Left hindlimb (tissue), 1 donor: ENCODE measurements around the gene AMBRA1.
"Not testable (repeated sequence)": the region's sequence is repeated elsewhere in the genome, so short reads cannot be mapped to it uniquely, and the experiment has no call there.

Experiments used
- DNase-seq: peaks from one replicate; pipeline ENCODE4 v3.0.0-alpha.2; 2018

The AMBRA1 gene

DNA sequence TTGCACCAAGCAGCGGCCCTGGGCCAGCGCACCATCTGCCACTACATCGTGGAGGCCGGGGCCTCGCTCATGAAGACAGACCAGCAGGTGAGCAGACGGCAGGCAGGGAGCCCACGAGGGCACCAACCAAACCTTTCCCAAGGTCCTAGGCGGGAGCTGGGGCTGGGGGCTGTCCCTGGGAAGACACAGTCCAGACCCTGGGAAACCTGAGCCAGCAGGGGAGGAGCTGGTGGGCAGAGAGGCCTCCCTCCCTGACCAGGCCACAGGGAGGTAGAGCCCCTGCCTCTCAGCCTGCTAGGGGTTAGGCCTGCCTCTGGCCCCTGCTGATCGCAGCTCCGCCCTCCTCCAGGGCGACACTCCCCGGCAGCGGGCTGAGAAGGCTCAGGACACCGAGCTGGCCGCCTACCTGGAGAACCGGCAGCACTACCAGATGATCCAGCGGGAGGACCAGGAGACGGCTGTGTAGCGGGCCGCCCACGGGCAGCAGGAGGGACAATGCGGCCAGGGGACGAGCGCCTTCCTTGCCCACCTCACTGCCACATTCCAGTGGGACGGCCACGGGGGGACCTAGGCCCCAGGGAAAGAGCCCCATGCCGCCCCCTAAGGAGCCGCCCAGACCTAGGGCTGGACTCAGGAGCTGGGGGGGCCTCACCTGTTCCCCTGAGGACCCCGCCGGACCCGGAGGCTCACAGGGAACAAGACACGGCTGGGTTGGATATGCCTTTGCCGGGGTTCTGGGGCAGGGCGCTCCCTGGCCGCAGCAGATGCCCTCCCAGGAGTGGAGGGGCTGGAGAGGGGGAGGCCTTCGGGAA is 214.1 kb downstream of the AMBRA1 start:
- not testable (repeated sequence) for DNase-seq

- peak; percentile 27 for DNase-seq
Measured at GRCh38 chr11:46378811-46379481, 214.9 kb downstream of the AMBRA1 start.

GRCh38 chr11:46378296-46378695 is 215.5 kb downstream of the AMBRA1 start:
- DNase-seq, result no peak

GRCh38 chr11:46377831-46378230 is 216.0 kb downstream of the AMBRA1 start:
- DNase-seq, result no peak

- no peak for DNase-seq
Measured at GRCh38 chr11:46377290-46377689, 216.5 kb downstream of the AMBRA1 start.

DNA sequence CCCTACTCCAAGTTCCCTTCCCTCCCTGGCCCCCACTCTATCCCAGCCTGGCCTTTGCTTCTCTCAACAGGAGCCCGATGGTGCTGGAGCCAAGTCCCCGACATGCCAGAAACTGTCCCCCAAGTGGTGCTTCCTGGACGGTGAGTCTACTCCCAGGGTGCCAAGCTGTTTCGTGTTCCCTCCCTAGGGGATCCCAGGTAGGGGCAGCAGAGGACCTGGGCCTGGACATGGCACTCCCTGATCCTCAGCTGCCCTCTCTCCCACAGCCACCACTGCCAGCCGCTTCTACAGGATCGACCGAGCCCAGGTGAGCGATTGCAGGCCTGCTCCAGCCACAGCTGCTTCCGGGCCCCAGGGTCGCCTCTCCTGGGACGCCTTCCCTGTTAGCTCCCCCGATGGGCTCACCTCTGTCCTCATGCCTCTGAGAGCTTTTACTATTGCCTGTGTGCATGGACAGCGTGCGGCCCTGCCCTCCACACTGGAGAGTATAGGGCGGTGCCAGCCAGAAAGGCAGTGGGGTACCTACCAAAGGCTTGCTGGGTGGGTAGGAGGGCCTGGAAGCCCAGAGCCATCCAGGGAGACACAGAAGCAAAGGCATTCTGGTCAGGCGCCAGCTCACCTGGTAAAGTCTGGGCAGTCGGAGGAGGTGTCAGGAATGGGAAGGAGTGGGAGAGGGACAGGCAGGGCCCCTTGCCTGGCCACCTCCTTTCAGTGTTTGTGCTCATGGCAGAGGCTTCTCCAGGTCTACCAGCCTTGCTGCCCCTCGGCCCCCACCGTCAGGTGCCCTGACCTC is 217.4 kb downstream of the AMBRA1 start:
- DNase-seq, result no peak

DNA sequence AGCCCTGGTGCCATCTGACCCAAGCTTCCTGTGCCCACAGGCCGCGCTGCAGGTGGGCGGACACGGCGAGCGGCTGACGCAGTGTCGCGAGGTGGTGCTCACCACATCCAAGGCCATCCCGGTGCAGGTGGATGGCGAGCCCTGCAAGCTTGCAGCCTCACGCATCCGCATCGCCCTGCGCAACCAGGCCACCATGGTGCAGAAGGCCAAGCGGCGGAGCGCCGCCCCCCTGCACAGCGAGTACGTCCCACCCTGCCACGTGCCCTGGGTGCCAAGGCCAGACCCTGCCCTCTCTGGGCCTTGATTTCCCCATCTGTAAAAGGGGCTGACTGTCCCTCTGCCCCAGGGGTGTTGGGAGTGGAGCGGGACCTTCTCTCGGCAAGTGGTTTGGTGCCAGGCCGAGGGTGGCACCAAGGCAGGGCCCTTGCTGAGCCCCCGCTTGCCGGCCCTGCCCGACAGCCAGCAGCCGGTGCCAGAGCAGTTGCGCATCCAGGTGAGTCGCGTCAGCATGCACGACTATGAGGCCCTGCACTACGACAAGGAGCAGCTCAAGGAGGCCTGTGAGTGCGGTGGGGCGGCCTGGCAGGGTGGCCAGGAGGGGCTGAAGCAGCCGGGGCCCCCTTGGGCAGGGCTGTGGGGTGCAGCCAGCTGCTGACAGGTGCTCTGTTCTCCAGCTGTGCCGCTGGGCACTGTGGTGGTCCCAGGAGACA is 218.3 kb downstream of the AMBRA1 start:
- no peak for DNase-seq

DNA sequence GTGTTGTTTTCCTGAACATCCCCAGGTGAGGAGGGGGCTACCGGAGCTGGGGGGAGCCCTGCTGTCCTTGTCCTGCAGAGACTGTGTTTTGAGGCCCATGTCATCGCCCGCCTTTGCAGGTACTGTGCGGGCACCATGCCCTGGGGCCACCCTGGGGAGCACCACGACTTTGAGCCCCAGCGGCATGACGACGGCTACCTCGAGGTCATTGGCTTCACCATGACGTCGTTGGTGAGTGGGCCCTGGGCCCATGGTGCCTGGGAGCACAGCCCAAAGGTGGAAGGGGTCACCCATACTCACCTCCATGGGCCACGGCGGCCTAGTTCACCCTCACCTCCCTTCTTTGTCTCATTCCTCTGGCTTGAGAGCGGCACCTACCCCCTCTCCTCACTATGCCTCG is 219.0 kb downstream of the AMBRA1 start:
- no peak for DNase-seq

- DNase-seq, result no peak
Measured at GRCh38 chr11:46373787-46374740, 219.8 kb downstream of the AMBRA1 start.

- not testable (repeated sequence) for DNase-seq
Measured at GRCh38 chr11:46372501-46372900, 221.3 kb downstream of the AMBRA1 start.

- no peak for DNase-seq
Measured at GRCh38 chr11:46372086-46372485, 221.7 kb downstream of the AMBRA1 start.

DNA sequence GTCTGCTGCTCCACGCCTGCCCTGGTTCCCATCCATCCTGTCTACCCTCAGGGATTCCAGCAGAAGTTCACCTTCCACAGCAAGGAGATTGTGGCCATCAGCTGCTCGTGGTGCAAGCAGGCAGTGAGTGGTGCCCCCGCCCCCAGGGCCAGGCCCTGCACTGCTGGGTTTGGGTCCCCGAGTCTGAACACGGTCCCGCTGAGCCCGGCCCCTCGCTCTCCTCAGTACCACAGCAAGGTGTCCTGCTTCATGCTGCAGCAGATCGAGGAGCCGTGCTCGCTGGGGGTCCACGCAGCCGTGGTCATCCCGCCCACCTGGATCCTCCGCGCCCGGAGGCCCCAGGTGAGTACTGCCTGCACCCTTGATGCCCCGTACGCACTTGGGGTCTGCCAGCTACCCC is 222.6 kb downstream of the AMBRA1 start:
- not testable (repeated sequence) for DNase-seq

GRCh38 chr11:46370253-46370652 is 223.6 kb downstream of the AMBRA1 start:
- no peak for DNase-seq

DNA sequence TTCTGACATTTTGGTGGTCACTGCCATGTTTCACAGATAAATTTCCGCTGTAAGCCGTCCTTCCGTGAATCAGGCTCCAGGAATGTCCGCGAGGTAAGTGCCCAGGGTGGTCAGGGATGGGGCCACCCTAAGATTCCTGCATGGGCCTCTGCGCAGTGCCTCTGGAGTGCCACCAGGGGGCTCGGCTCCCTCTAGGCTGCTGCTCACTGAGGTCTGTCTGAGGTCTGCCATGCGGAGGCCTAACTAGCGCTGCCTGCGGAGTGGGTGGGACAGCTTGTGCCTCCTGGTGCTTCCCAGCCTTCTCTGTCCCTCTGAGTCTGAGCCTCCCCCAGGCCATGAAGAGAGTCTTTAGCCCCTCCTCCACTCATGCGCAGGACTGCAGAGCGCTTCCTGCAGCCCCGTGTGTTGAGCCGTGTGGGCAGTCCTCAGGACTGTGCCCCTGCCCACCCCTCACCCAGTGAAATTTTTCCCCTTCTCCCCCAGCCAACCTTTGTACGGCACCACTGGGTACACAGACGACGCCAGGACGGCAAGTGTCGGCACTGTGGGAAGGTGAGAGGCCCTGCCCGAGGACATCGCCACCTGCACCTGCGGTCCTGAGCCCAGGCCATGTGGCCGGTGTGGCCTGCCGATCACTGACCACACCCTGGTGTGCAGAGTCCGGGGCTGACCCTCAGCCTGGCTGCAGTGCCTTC is 224.2 kb downstream of the AMBRA1 start:
- DNase-seq, result no peak

- DNase-seq, result no peak
Measured at GRCh38 chr11:46367916-46368267, 225.9 kb downstream of the AMBRA1 start.

GRCh38 chr11:46367244-46367915 is 226.4 kb downstream of the AMBRA1 start:
- DNase-seq, result peak; percentile 78

GRCh38 chr11:46366661-46367161 is 227.1 kb downstream of the AMBRA1 start:
- no peak for DNase-seq

- no peak for DNase-seq
Measured at GRCh38 chr11:46366260-46366659, 227.6 kb downstream of the AMBRA1 start.

DNA sequence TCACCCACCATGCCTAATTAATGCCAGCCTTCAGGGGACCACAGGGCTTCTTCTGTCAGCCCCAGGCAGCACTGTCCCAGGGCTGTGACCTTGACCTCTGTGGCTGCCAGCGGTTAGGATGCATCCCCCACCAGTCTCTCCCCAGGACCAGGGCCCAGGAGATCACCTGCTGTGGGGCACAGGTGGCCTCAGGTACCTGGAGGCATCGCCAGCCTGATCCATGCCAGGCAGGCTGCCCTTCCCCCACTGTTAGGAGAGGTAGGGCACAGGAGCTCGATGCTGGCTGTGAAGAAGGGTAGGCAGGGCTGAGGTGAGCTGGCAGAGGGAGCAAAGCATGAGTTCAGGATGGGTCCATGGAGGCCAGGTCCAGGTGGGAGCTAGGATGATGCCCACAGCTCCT is 229.0 kb downstream of the AMBRA1 start:
- DNase-seq, result no peak

DNA sequence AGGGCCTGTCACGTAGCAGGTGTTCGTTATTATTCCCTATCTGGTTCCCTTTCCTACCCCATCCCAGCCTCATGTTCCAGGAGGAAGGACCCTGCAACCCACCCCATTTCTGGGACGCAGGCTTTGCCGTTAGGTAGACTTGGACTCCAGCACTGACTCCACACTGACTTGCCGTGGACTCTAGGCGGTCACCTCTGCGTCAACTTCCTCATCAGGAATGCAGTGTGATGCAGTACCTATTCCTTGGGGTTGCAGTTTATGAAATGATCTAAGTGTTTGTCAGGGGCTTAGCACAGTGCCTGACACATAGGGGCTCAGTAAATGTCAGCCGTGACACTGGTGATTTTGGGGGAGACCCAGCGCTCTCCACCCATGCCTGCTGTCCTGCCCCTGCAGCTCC is 229.8 kb downstream of the AMBRA1 start:
- no peak for DNase-seq
